GM18907 (cell line): ENCODE measurements around the gene ABCA4.

Experiments
- ATAC-seq: cut with Tn5 transposase; IDR thresholded peaks from one replicate; pipeline ENCODE4 v1.9.1; 2021; ENCODE audit warnings: mild to moderate bottlenecking, moderate library complexity; ENCODE audit not compliant: unreplicated experiment

Gene ABCA4

GRCh38 chr1:94031154-94031553 is 89.8 kb downstream of the ABCA4 start:
- no peak for ATAC-seq

DNA sequence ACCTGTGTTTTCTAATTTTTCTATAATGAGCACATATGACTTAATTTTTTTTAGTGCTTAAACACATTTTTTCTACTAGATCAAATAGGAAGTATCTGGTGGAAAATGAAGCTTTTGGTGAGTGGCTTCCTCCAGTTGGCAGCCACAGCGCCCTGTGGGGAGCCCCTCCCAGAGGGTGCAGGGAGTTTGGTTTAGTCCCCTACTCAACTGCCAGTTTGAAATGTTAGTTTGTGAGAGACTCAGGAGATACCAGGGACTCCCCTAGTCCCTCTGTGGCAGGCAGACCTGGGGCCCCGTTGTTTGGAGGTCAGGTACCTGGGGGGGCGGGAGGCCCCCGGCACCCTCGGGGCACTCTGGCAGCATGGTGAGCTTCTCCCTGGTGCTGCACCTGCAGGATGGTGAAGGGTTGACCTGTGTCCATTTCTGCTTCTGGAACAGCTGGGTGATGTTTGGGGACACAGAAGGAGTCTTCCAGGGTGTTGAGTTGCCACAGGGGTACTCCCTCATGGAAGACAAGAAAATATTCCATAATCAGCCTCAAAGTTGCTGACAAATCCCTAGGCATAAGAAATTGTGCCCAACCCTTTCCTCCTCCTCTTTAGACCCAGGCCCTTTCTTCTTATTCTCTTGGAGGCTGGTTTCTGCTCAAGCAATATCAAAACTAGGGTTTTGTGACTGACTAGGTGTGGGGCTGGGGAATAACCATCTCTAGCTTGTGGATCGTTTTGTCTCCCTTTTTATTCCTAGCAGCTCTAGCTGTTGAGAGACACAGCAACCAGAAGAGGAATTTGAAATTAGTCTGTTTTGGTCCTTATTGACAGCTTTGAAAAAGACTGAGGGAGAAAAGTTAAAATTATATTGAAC is 91.6 kb downstream of the ABCA4 start:
- ATAC-seq = no peak

DNA sequence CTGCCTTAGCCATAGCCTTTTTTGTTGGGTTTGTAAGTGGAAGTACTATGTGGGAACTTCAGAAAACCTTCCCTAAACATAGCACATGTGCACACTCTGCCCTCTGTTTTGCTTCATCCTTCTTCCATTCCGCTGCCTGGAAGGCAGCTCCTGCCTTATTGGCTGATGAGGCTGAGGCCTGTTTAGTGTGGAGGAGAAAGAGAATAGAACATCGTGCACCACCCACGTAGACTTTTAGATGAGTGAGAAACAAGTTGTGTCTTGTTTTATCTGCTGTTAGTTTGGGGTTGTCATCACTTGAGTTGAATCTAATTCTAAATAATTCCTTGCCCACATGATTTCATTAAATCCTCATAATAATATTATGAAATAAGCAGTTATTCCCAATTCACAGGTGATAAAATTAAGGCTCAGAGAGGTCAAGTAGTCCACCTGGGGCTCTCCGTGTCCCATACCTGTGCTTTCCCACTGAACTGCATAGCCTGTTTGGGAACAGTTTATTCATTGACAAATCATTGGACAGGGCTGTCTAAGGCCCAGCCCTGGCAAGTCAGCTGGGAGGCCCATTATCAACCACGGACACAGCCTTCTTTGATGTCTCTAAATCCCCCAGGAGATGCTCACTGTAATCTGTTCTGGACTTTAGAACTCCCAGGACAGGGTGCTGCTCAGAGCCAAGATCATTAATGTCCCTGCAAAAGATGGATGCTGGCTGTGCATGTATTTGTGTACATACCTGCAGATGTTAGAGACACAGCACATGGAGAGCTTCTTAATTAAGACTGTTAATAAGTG is 93.0 kb downstream of the ABCA4 start:
- no peak for ATAC-seq

DNA sequence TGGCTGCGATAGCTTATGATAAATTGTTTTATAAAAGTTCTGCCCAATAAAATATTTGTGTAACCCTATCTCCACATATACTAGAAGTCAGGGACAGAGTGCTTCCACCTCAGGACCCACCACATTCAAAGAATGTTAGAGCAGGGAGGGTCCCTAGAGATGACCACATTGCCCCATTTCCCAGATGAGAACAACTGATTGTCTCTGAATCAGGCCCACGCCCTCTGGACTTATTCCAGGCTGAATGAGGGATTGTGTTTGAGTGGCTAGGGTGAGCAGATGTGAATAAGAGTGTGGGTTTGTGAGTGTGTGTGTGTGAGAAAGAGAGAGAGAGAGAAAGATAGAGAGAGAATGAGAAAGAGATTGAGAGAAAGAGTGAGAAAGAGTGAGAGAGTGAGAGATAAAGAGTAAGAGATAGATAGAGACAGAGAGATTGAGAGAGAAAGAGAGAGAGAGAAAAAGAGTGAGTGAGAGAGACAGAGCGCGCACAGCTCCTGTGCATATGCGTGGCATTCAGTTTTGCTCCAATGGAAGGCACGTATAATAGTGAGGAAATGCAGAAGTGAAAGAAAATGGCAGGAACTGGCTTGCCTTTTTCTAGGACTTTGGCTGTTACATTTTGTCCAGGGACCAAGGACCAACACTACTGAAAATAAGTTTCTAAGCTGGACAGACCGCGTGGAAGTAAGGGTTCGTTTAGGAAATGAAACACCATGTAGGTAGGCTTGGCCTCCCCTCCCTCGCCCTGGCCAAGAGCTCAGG is 94.1 kb downstream of the ABCA4 start:
- ATAC-seq = no peak

DNA sequence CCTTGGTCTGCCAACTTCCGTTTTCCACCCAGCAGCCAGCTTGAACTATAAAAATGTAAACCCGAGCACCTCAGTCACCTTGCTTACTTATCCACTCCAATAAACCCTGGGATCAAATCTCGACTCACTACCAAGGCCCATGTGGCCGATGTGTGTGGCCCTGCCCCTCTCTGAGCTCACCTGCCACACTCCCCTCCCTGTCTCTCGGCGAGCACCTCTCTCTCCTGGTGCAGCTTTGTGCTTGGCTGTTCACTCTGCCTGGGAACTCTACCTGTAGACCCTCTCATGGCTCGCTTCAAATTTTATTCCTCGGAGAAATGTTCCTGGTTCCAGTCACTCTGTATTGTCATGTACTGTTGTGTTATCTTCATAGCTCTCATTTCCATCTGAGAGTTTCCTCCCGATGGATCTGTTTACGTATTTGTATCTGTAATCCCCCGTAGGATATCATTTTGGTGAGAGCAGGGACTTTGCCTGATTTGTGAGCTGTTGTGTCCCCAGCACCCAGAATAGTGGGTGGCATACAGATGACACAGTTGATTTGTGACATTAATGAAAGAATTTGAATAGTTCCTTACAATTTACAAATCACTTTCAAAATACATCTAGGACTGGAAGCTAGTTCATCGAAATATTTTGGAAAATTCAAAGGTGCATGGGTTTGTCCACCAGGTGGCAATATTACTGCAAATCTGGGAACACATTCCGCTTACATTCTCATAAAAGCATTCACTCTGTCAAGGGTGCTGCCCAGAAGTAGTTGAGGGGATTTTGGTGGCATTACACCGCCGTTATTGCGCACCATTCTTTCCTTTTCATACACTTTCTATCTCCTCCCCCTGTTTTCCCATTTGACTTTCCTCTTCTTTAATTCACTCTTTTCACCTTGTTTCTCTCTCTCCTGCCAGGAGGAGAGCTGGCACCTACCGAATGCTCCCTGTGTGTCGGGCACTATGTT is 95.3 kb downstream of the ABCA4 start:
- ATAC-seq = no peak

DNA sequence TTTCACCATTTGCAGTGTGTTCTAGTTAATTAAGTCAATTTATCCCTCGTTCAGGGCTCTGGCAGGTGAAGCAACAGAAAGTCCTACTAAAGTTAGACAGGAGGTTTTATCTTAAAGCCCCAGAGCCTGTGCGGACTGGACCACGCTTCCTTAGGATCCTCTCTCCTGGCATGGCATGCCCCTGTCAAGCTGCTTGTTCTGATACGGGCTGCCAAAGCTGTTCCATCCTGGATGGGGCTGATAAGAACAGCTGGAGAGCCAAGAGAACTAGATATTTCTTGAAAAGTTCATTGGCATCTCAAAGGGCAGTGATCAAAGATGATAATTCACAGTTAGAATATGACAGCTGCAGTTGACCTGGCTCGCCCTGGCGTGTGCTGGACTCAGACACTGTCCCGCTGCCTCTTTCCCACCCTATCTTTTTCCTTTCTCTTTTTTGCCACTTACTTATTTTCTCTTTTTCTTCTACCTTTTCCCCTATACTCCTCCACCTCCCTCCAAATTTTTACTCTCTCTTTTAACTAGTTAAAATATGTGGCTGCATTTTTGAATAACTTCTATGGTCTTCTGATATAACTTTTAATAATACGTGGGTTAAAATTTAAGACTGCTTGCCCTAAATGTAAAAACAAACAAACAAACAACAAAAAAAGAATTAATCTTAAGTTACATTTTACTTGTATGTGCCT is 96.7 kb downstream of the ABCA4 start:
- no peak for ATAC-seq

GRCh38 chr1:94022471-94023189 is 98.3 kb downstream of the ABCA4 start:
- ATAC-seq = no peak

GRCh38 chr1:94020764-94021579 is 100.0 kb downstream of the ABCA4 start:
- no peak for ATAC-seq

DNA sequence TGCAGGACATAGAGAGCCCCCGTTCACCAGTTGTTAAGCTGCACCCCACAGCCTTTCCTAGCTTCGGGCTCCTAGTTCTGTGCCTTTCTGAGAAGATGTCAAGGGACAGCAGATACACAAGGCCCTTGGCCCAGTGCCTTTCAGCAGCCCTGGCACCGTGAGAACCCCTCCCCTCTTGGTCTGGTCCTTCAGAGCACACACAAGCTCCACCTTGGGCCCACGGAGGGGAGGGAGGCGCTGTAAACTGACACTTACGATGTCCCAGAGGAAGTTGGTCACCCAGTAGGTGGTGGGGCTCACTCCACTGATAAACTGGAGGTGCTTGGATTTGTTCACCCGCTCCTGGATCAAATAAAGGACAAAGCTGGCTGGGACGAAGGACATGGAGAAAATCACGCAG is 101.6 kb downstream of the ABCA4 start:
- no peak for ATAC-seq

DNA sequence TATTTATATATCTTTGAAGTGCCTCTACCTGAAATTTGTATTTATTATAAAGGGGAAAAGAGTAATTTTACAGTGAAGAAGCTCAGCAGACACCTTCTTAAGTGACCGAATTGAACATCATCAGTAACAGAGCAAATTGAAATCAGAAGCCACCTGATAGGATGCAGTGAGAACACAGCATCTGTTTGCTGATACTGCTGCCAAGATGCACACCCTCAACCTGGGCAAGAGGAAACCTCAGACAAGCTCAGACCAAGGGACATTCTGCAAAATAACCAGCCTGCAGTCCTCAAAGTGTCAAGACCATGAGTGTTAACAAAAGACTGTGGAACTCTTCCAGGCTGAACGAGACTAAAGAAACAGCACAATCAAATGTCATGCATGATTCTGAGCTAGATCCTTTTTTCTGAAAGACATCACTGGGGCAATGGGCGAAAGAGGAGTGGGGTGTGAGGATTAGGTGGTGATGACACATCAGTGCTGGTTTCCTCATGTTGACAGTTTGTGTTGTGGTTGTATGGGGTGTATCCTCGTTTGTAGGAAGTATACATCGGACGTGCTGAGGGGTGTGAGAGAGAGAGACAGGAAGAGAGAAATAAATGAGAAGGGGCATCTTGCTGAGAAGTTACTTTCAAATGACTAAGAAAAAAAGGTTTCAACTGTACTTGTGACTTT is 103.7 kb downstream of the ABCA4 start:
- ATAC-seq = no peak

DNA sequence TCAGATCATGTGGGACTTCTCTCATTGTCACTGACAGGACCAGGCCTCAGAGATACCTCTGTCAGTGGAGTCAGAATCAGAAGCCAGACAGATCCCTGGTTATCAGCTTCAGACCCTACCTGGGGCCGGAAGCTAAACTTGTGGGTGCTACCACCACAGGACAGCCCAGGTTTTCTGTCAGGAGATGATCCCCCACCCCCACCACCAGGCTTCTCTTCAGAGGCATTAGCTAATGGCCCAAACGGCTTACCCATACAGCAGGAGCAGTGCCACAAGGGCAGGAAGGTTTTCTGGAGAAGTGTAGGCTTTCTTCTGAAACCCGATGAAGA is 105.5 kb downstream of the ABCA4 start:
- ATAC-seq = no peak

DNA sequence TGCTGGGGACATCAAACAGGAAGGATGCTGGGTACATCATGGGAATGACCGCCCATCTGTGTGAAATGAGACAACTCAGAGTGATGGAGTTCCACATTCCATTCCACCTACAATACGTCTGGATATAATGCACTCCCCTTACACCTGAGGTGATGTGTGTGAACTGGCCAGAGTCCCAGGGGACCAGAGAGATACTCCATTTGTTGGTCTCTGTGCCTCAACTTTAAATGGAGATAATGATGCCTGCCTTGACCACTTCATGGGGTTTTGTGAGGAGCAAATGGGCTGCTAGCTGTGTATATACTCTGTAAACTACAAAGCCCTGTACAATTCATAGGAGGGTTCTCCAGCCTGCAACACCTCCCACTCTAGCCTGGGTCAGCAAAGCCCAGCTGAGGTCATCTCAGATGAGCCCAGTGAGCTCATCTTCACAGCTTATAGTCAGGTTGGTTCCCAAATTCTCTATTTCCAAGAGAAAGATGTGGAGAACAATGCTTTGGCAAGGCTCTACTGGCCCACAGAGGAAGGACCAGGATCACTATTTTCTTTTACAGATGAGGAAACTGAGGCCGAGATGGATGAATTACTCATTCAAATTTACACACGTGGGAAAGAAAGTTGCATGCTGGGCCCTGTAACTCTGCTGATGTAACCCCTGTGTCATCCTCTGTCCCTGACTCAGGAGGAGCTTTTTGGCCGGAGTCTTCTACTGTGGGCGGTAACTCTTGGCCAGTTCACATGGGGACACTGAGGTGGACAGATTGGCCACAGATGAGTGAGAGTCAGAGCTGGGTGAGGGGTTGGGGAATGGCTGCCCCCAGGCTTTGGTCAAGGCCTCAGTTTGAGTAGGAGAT is 106.1 kb downstream of the ABCA4 start:
- no peak for ATAC-seq

GRCh38 chr1:94014087-94014486 is 106.9 kb downstream of the ABCA4 start:
- ATAC-seq = no peak

DNA sequence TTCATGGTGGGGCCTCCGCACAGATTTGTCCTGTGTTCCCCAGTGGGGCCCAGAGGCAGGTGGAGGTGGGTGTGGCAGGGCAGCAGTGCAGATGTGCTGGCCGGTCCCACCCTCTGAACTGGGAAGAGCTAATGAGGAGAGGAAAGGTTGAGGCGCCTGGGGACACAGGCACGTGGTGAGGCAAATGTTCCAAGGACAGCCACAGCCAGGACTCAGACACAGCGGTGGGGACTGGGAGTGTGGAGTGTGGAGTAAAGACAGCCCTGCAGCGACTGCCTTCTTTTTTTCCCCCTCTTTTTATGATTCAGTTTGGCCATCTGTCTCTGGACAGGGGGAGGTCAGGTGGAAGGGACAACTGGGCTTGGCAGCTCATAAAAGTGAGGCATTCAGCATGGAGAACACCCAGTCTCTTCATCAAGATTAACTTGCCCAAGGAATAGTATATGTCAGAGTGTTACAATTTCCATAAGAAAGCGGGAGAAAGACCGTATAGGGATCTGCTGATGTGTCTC is 107.5 kb downstream of the ABCA4 start:
- no peak for ATAC-seq

- ATAC-seq = no peak
These were observed 108.1 kb downstream of the ABCA4 start for GRCh38 chr1:94012708-94013366.
